HEK293 (cell line): ENCODE results near the gene DLEC1.

ENCODE experiments used
- CTCF ChIA-PET: fragments of 350-600 bp; formaldehyde crosslinking; extraction: SDS; loops from one replicate; lab custom pipeline; 2021; ENCODE audit warnings: antibody characterized with exemption; lab: Yijun Ruan, JAX
- POLR2A ChIA-PET: fragments of 300-600 bp; formaldehyde crosslinking; extraction: SDS; loops from one replicate; lab custom pipeline; 2020; ENCODE audit warnings: antibody characterized with exemption, inconsistent platforms; lab: Yijun Ruan, JAX
- H3K27ac ChIP-seq: fragments of 200-500 bp; sonication (Bioruptor generic); 2 replicates; pipeline ENCODE4 v1.5.1; 2014; ENCODE audit warnings: low read depth, low read length, control low read depth, inconsistent platforms; ENCODE audit errors: extremely low read depth
- H3K36me3 ChIP-seq, 2 experiments: fragments of 200-500 bp in 1 of 2; sonication (Bioruptor generic) in 1 of 2; 1 replicate in 1 of 2; 2 replicates in 1 of 2; pipeline ENCODE4 v1.5.1; 2014 to 2017; ENCODE audit warnings: inconsistent platforms in 2 of 2, low read length in 2 of 2; ENCODE audit not compliant: control insufficient read depth in 2 of 2, insufficient read depth in 1 of 2
- H3K4me1 ChIP-seq: fragments of 200-500 bp; sonication (Bioruptor generic); 2 replicates; pipeline ENCODE4 v1.5.1; 2014; ENCODE audit warnings: mild to moderate bottlenecking, low read length, inconsistent platforms; ENCODE audit not compliant: control insufficient read depth, insufficient read depth
- H3K4me3 ChIP-seq: 2 replicates; pipeline ENCODE4 v1.5.1; 2011; ENCODE audit warnings: low read depth, mild to moderate bottlenecking, control low read depth, low read length, moderate library complexity
- H3K9me3 ChIP-seq: fragments of 200-500 bp; sonication (Bioruptor generic); 2 replicates; pipeline ENCODE4 v1.5.1; 2014; ENCODE audit warnings: low read depth, low read length, inconsistent platforms; ENCODE audit not compliant: control insufficient read depth, insufficient read depth
- GFI1B ChIP-seq: fragments of 450-650 bp; formaldehyde crosslinking; IDR thresholded peaks from 2 replicates; pipeline ENCODE4 v1.5.1; 2016; ENCODE audit warnings: missing biosample characterization, missing genetic modification characterization
- GLIS1 ChIP-seq: fragments of 450-650 bp; formaldehyde crosslinking; IDR thresholded peaks from 2 replicates; pipeline ENCODE4 v1.5.1; 2016; ENCODE audit warnings: missing biosample characterization, missing genetic modification characterization
- HIC1 ChIP-seq: fragments of 450-650 bp; formaldehyde crosslinking; IDR thresholded peaks from 2 replicates; pipeline ENCODE4 v1.5.1; 2016; ENCODE audit warnings: missing biosample characterization, missing genetic modification characterization
- IKZF3 ChIP-seq: fragments of 450-650 bp; IDR thresholded peaks from 2 replicates; pipeline ENCODE4 v1.5.0; 2018; ENCODE audit warnings: missing biosample characterization, mild to moderate bottlenecking, missing genetic modification characterization, moderate library complexity
- SCRT2 ChIP-seq: fragments of 450-650 bp; formaldehyde crosslinking; IDR thresholded peaks from 2 replicates; pipeline ENCODE4 v1.5.1; 2016; ENCODE audit warnings: missing biosample characterization, missing genetic modification characterization
- ZBTB7A ChIP-seq: fragments of 450-650 bp; formaldehyde crosslinking; IDR thresholded peaks from 2 replicates; pipeline ENCODE4 v1.5.1; 2016; ENCODE audit warnings: low read depth, missing biosample characterization, missing genetic modification characterization
- ZEB2 ChIP-seq: fragments of 450-650 bp; formaldehyde crosslinking; IDR thresholded peaks from 2 replicates; pipeline ENCODE4 v1.5.1; 2016; ENCODE audit warnings: missing biosample characterization, missing genetic modification characterization
- ZIC2 ChIP-seq: fragments of 450-650 bp; formaldehyde crosslinking; IDR thresholded peaks from 2 replicates; pipeline ENCODE4 v1.5.1; 2016; ENCODE audit warnings: missing biosample characterization, missing genetic modification characterization
- ZNF112 ChIP-seq: fragments of 450-650 bp; formaldehyde crosslinking; IDR thresholded peaks from 2 replicates; pipeline ENCODE4 v1.5.0; 2017; ENCODE audit warnings: missing biosample characterization, missing genetic modification characterization
- ZNF175 ChIP-seq: fragments of 450-650 bp; formaldehyde crosslinking; IDR thresholded peaks from 2 replicates; pipeline ENCODE4 v1.5.1; 2016; ENCODE audit warnings: missing biosample characterization, missing genetic modification characterization
- ZNF2 ChIP-seq: fragments of 450-650 bp; formaldehyde crosslinking; IDR thresholded peaks from 2 replicates; pipeline ENCODE4 v1.5.1; 2016; ENCODE audit warnings: missing biosample characterization, missing genetic modification characterization
- ZNF24 ChIP-seq: fragments of 450-650 bp; formaldehyde crosslinking; IDR thresholded peaks from 2 replicates; pipeline ENCODE4 v1.5.1; 2016; ENCODE audit warnings: missing biosample characterization, missing genetic modification characterization
- ZNF266 ChIP-seq: fragments of 450-650 bp; formaldehyde crosslinking; IDR thresholded peaks from 2 replicates; pipeline ENCODE4 v1.5.1; 2016; ENCODE audit warnings: missing biosample characterization, missing genetic modification characterization, low read depth
- ZNF510 ChIP-seq: fragments of 450-650 bp; formaldehyde crosslinking; IDR thresholded peaks from 2 replicates; pipeline ENCODE4 v1.5.1; 2018; ENCODE audit warnings: mild to moderate bottlenecking, missing genetic modification characterization, missing biosample characterization; ENCODE audit not compliant: insufficient replicate concordance
- ZNF610 ChIP-seq: fragments of 450-650 bp; formaldehyde crosslinking; IDR thresholded peaks from 2 replicates; pipeline ENCODE4 v1.5.1; 2016; ENCODE audit warnings: missing biosample characterization, missing genetic modification characterization, borderline replicate concordance
- ZNF629 ChIP-seq: fragments of 450-650 bp; formaldehyde crosslinking; IDR thresholded peaks from 2 replicates; pipeline ENCODE4 v1.5.1; 2017; ENCODE audit warnings: missing biosample characterization, missing genetic modification characterization
- ZNF654 ChIP-seq: fragments of 450-650 bp; formaldehyde crosslinking; IDR thresholded peaks from 2 replicates; pipeline ENCODE4 v1.5.1; 2016; ENCODE audit warnings: low read depth, missing biosample characterization, missing genetic modification characterization
- ZNF692 ChIP-seq: fragments of 450-650 bp; formaldehyde crosslinking; IDR thresholded peaks from 2 replicates; pipeline ENCODE4 v1.5.1; 2016; ENCODE audit warnings: missing biosample characterization, missing genetic modification characterization
- ZNF747 ChIP-seq: fragments of 450-650 bp; formaldehyde crosslinking; IDR thresholded peaks from 2 replicates; pipeline ENCODE4 v1.5.1; 2016; ENCODE audit warnings: missing biosample characterization, missing genetic modification characterization
- ZNF776 ChIP-seq: fragments of 450-650 bp; formaldehyde crosslinking; IDR thresholded peaks from 2 replicates; pipeline ENCODE4 v1.5.0; 2017; ENCODE audit warnings: missing biosample characterization, missing genetic modification characterization, borderline replicate concordance

DLEC1 gene

GRCh38 chr3:38121832-38122461, 82.9 kb downstream of the DLEC1 start:
- Histone ChIP-seq H3K4me1 (no peaks in the 10 kb centered on the region), H3K36me3 (peaks cover 0 to 69% of the 10 kb centered on the region in 2 experiments), H3K4me3 (no peak overlapping the region), H3K27ac (no peak overlapping the region), H3K9me3 (no peaks in the 10 kb centered on the region)
- ChIA-PET CTCF (no interaction called here), POLR2A (no interaction called here)
- no peak for TF ChIP-seq ZNF610 (tag by site-specific recombination)
- TF ChIP-seq ZIC2 (tag by site-specific recombination), result peak; percentile 57

GRCh38 chr3:38122712-38123290, 83.8 kb downstream of the DLEC1 start:
- no peak overlapping the region for H3K27ac ChIP-seq
- CTCF ChIA-PET, result no interaction called here
- POLR2A ChIA-PET, result no interaction called here
- no peak overlapping the region for H3K4me3 ChIP-seq
- H3K4me1 ChIP-seq, result no peaks in the 10 kb centered on the region
- peaks cover 0 to 78% of the 10 kb centered on the region in 2 experiments for H3K36me3 ChIP-seq
- H3K9me3 ChIP-seq, result no peaks in the 10 kb centered on the region
- TF ChIP-seq ZNF24 (tag by site-specific recombination) (no peak), ZNF266 (tag by site-specific recombination) (no peak), ZNF692 (no peak), ZNF2 (no peak), ZNF510 (no peak), ZBTB7A (no peak), HIC1 (no peak), ZNF112 (no peak), ZNF776 (tag by site-specific recombination) (no peak), ZNF175 (no peak), GLIS1 (tag by site-specific recombination) (no peak), ZNF747 (tag by site-specific recombination) (no peak), IKZF3 (no peak), GFI1B (tag by site-specific recombination) (no peak), SCRT2 (tag by site-specific recombination) (no peak), ZNF654 (tag by site-specific recombination) (no peak), ZNF629 (tag by site-specific recombination) (no peak), ZEB2 (tag by site-specific recombination) (no peak)
